HT1080 (cell line): ENCODE data around the gene CADM2. TPM values are rescaled to one million over a fixed set of nuclear protein-coding genes. Genes with fewer than 3 reads are reported as not detected.
A peak's percentile ranks its signal among the peaks of the same experiment; 100 is the strongest.

Experiments
- DNase-seq: peaks from one replicate; pipeline ENCODE4 v3.0.0-alpha.2; 2015; ENCODE audit warnings: low read depth
- total RNA-seq: library from RNA; depleted of rRNA; stranded (reverse); fragments of >200 nt; shearing (Covaris generic); gene quantifications from 2 replicates; pipeline ENCODE4 v1.2.3, GENCODE V29; 2014

CADM2 gene
- total RNA-seq, 1 experiment from 2014 or later, result not detected

DNA sequence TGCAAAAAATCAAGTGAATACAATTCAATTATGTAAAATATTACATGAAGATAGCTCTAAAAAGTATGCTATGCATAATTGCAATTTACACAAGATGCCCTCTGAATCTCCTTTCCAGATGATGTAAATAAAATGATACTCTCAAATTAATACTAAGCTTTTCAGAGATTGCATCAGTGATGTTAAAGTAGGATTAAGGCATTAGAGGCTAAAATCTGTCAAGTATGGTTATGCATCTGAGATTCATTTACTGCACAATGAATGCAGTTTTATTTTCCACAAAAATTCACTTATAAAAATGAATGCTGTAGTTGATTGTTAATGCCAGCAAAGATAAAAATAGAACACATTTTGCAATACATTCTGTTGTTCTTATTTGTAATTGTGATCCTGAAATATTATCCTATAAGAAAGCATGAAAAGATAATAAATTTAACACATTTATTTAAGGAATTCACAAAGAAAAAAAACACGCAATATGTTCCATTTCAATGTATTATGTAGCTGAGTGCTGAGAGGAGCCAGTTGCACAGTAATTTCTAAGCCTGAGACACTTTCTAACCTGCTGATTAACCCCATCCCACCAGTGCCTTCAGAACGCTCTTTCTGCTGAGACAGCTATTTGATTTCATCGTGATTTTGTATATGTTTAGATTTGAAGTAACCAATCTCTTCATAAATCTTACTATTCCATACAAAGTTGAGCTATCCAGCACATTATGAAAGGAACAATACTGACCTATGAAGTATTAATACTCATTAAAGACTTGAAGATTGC, 224.4 kb downstream of the CADM2 start:
- DNase-seq, result no peak

DNA sequence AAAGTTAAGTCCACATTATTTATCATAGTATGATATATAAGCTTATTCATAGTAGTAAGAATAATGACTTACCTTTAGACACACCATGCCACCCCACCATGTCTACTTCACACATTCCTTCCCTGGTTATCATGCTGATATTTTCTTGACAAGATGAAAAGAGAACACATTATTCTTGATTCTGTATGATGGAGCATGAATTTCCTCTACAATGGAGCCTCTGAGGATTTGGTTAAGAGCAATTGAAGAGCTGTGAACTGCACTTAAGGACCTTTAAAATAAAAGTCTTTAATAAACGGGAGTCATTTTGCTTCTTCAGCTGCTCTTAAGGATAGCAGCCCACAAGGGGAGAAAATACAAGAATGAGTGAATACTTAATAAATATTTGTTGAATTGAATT, 226.7 kb downstream of the CADM2 start:
- no peak for DNase-seq

DNA sequence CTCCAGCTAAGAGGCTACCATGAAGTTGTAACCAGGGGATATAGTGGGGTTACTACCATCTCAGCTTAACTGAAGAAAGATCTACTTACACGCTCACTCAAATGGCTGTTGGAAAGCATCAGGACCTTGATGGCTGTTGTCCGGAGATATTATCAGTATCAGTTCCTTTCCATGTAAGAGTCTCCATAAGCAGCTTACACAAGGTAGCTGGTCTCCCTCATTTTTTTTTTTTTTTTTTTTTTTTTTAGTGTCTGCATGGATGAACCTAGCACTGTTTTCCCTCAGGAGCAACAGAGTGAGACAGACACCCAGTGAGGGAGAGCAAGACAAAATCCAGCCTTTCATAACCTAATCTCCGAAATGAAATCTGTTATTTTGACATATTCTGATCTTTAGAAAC, 230.9 kb downstream of the CADM2 start:
- DNase-seq, result no peak

DNA sequence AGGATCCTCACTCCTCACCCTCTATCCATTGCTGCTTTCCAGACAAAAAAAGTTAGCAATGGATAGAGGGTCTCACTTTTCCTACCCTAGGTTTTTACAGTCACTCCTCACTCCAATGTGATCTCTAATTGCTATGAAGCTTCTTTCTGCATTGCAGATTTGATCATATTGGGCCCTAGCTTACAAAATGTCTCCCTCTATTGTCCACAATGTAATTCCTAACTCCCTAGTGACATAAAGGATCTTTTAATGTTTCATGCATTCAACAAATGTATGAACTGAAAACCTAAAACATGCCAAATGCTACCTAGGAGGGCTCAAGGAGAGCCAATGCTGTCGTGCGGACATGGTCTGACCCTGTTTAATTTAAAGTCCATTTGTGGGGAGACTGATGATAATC, 234.8 kb downstream of the CADM2 start:
- DNase-seq, result no peak

DNA sequence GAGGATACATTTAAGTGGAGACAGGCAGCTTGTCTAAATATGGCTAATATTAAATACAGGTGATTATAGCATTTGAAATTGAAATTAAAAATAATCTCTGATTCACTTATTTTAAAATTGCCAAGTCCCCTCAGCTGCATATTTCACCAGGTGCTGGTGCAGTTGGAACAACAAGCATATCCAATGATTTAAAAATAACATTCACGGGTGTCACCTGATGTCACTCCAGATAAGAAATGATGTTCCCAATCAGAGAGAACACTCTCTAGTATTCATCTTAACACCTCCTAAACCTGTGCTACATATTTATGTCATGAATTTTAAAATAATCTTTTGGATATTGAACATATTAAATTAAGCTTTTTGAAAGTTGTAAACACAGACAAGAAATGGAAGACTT, 249.9 kb downstream of the CADM2 start:
- no peak for DNase-seq

DNA sequence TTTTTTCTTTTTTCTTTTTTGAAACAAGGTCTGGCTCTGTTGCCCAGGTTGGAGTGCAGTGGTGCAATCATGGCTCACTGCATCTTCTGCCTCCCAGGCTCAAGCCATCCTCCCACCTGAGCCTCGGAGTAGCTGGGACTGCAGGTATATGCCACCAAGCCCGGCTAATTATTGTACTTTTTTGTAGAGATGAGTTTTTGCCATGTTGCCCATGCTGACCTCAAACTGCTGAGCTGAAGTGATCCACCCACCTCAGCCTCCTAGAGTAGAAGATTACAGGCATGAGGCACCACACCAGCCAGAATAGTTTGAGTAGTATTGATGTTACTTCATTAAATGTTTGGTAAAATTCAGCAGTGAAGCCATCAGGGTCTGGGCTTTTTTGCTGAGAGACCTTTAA, 251.8 kb downstream of the CADM2 start:
- no peak for DNase-seq

DNA sequence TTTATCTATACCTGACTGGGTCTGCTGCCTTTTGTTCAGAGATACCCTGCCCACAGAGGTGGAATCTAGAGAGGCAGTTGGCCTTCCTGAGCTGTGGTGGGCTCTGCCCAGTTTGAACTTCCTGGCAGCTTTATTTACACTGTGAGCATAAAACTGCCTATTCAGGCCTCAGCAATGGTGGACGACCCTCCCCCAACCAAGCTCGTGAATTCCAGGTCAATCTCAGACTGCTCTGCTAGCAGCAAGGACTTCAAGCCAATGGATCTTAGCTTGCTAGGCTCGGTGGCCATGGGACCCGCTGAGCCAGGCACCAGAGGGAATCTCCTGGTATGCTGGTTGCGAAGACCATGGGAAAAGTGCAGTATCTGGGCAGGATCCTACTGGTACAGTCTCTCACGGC, 270.2 kb downstream of the CADM2 start:
- DNase-seq, result no peak

DNA sequence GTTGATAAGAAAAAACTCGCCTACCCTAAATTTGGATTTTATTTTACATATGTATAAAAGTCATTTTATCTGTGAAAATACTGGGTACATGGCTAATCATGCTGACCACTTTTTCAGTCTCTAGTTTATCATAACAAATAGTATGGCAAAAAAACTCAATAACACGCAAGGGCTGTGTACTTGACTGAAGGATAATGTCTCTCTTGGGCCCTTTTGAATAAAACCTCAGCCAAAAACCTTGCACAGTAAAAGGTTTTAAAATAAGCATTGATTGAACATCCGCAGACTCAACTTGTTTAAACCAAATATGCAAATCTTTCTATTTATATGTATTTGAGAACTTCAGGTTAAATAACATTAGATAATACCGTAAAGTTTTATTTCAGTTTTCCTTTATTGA, 285.3 kb downstream of the CADM2 start:
- no peak for DNase-seq

DNA sequence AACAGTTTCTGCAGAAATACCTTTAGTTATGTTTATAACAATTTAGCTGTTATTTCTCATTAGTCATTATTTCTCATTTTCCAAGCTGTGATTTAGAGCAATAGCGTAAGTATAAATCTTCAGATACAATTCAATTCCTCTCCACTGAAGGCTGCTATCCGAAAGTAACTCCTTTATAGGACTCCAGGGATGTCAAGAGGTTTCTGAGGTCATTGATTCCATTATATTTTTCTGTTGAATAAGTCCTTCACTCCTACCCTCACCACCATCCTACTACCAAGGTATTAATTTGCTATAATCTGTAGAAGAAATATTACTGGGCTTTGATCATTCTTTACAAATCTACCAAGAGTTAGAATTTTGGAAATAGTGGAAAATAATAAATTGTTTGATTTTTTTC, 285.7 kb downstream of the CADM2 start:
- DNase-seq, result no peak

DNA sequence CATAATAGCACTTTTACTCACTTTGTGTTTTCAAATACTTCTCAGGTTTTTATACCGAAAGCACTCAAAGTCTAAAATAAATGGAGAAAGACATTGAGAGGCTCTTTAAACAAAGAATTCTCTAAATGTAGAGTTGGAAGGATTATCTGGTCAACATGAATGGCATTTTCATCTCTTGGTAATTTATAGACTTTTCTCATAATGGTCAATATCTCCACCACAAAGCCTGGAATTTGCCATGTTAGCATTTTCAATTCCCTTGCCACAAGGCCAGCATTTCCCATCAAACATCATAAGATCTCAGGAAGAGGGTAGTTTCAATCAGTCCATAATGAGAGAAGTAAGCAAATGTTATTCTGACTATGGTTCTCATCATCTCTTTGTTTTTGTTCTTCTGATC, 293.0 kb downstream of the CADM2 start:
- no peak for DNase-seq

DNA sequence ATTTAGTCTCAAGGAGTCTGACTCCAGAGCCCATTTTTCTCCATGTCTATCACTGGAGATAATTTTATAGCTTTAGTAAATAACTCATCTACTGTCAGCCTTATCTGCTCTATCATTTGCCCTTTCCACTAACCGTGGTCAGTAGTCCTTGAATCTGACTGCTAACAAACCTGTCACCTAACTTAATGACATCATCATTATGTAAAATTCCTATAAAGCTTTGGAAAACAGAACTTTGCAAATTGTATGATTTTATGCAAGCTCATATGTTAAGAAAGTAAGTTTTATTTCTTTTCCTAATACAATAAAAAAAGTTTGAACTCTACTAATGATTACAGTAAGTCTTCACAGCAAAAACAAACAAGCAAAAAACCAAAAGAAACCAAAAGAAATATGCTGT, 293.9 kb downstream of the CADM2 start:
- no peak for DNase-seq

DNA sequence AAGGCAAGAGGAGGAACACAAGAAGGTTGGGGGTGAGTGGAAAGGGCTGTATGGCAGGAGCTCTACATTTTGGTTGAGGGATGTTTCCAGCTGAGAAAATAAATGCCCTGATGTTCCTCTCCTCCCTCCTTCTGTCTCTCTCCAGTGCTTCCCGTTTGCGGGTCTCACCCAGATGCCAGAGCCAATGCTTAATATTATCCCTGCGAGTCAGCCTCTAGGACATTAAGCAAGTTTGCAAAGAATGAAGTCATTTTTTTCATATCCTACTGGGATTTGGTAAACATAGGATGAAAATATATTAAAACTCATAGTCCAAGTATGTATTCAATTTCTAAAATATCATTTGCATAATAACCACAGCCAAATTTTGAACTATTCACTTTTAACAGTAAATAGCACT, 295.9 kb downstream of the CADM2 start:
- no peak for DNase-seq

DNA sequence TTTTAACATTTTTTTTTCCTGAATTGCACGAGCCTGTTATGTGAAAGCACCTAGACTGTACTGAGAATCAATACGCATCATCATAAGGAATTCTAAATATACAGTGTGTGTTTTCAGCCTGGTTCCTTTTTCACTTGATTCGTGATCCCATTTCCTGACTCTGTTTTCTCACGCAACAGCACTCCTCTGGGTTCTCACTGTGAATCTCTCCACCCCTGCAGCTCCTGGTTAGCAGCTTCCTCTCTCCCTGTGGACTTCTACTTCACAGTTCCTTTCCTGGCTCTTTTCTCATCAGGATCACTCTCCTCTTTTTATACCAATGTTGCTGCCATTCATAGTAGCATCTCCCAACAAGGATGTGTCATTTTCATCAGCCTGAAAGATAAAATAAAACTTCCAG, 297.2 kb downstream of the CADM2 start:
- DNase-seq, result peak; percentile 15

DNA sequence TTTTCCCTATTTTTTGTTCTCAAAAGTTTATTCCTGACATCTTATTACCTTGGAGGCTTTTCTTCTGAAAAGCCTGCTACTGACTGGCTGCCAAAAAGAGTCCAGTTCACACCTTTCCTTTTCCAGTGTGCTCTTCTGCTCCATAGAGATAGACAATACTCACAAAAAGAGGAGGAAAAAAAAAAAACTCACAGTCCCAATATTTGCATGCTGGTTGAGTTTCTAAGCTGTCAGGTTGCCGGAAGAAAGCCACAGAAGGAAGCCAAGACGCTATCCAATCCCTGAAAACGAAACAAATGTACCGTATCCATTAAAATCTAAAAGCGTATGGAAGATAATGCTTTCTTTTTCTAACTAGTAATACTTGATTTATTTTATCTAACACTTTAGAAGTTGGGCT, 299.5 kb downstream of the CADM2 start:
- DNase-seq, result no peak

DNA sequence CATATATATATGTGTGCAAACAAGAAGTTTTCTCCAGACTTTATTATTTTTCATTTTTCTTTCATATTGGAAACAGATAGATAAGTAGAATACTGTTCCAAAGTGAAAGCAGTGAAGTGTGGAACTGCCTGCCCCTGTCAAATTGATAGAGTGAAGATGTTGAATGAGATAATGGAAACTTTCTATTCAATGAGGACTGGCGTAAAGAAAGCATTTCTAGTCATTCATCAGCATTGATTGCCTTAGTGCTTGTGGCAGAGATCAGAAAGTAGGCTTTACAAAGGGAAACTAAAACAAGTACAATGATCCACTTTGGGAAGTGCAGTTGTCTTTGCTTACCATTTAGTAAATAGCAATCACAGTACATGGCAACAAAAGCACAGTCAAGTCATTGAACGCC, 300.0 kb downstream of the CADM2 start:
- DNase-seq, result no peak

DNA sequence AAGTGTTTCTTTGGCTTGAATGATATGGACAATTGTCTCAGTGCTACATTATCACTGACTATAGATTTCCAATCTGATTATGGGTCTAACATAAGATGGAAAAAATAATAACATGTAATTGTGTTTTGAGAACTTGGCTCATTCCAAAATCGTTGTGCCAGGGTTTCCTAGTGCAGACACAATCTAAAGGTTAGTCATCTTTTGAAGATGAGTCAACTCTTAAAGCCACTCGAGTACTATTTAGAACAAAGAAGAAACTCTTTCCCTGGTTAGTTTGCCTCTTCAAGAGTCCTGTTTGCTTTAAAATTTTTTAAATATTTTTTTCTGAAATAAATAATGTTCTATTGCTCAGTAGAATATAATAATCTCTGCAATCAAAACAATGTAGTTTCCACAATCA, 301.0 kb downstream of the CADM2 start:
- peak; percentile 20 for DNase-seq

DNA sequence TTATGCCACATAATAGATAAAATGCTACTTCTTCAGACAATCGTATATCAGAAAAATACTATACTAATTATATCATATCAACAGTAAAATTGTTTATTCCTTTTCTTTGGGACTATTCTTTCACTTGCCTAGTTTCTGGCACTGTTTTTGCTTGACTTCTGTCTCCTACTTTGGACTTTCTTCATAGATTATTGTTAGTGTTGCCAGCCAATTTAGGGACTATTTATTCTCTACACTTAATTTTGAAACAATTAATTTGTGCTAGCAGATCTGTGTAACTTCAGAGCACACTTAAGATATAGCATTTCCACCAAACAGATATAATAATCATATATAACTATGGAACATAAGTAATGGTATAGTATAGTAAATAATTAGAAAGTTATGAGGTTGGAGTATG, 305.6 kb downstream of the CADM2 start:
- DNase-seq, result no peak

DNA sequence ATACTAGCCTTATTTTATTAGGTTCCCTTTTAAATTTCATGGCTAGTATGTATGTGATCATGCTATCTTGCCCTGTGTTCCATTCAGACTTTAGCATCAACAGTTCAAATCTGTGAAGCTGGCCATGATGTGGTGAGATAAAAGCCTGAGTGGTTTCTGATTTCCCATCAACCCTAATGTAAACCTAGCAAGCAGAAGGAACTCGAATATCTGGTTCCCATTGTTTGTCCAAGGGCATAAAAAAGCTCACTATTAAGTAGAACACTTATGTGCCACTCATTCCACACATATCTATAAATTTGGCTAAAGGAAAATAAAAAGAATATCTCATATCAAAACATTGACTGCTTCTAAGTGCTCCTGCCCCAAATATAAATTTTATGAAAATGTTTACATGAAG, 311.7 kb downstream of the CADM2 start:
- DNase-seq, result no peak

DNA sequence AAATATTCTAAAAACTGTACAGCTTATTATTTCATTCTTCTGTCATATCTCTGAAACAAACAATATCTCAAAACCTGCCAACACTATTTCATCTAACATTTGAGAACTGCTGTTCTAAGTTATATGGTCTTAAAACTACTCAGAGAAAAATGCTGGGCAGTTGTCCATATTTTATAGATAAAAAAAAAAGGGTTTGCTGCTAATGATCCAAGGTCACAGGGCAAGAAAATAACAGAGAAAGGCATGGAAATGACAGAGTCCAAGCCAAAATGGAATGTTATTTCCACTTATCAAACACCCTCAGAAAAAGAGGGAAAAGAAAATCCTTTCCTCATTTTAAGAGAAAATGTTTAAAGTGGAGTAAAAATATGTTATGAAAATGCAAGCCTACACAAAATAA, 313.1 kb downstream of the CADM2 start:
- no peak for DNase-seq

DNA sequence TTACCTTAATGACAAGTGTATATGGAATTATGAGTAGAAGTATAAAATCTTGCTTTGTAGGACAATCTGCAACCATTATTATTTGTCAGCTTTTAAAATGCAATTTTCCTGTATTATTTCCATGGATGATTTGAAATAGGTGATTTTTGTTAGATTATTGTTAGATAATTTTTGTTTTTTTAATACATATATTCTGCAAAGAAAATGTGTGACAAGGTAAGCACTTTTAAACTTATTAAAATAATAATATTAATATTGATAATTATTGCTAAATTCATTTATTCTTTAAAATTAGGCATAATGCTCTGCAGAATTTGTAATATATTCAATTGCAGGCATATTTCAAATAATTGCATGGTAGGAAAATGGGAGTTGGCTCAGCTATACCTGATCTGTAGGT, 329.5 kb downstream of the CADM2 start:
- no peak for DNase-seq

DNA sequence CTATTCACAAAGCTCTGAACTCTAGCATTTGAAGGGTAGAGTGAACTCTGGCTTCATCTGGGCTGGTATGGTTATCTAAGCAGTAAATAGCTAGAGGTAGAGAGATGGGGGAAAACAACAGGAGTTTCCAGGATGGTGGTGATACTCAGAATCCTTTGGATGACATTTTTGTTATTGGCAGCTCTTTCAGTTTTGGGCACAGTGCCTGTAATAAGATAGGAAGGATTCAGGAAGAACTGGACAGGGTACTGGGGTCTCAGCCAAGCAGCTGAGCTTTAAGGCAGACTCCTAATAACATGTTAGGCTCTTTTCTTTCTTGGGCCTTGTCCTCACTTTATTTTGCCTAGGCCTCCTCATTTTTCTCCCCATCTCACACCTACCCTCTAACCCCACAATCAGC, 338.5 kb downstream of the CADM2 start:
- DNase-seq, result no peak

DNA sequence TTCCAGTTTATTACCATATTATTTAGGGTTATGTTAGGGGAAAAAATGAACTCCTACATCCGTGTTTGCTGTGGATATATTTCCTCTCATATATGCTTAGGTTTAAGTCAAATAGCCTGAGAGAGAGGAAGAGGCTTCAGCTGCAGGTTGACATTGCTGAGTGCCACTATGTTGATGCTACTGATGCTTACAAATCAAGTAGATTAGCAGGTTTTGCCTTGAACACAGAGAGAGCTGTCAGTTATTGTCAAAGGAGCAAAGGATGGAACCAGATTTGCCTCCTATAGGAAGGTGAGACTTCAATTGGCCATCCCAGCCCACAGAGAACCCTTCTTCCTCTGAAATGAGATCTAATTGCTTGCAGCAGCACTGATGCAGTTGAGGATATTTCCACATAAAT, 339.2 kb downstream of the CADM2 start:
- no peak for DNase-seq

DNA sequence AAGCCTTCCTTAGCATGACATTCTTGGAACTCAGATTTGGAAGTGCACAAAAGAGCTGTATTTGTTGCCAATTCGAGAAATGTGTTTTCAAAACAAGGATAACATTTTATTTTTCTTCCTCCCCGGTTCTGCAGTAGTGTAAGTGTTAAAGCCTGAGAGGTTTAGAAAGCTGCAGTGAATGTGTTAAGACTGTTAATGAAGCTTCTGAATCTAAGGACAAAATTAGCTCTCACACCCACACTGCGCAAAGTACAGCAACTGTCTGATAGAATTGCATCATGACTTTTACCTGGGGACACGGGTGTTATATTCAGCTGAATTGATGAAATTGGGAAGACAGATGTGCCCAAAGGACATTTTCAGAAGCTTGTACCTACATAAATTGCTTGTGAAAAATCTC, 344.4 kb downstream of the CADM2 start:
- DNase-seq, result no peak
